Gastroesophageal sphincter (tissue), 3 donors: ENCODE data around the gene BORCS5.

Experiments
- CTCF ChIP-seq, 4 experiments: fragments of 200-600 bp in 2 of 4; fragments of 450-650 bp in 2 of 4; sonication (generic) in 1 of 4; IDR thresholded peaks; one replicate each; pipeline ENCODE4 v1.5.1; 2017 to 2019; ENCODE audit warnings: antibody characterized with exemption in 4 of 4, mild to moderate bottlenecking in 2 of 4, moderate library complexity in 2 of 4
- EP300 ChIP-seq: sonication (generic); formaldehyde crosslinking; IDR thresholded peaks from one replicate; pipeline ENCODE4 v1.6.1; 2017; ENCODE audit warnings: antibody characterized with exemption, mild to moderate bottlenecking
- POLR2A ChIP-seq, 2 donors: fragments of 450-650 bp; IDR thresholded peaks; one replicate each; pipeline ENCODE4 v1.6.1; 2017; ENCODE audit warnings: antibody characterized with exemption in 2 of 2, mild to moderate bottlenecking in 2 of 2, moderate library complexity in 1 of 2
- POLR2AphosphoS5 ChIP-seq: sonication (generic); formaldehyde crosslinking; IDR thresholded peaks from one replicate; pipeline ENCODE4 v1.6.1; 2017; ENCODE audit warnings: antibody characterized with exemption

DNA sequence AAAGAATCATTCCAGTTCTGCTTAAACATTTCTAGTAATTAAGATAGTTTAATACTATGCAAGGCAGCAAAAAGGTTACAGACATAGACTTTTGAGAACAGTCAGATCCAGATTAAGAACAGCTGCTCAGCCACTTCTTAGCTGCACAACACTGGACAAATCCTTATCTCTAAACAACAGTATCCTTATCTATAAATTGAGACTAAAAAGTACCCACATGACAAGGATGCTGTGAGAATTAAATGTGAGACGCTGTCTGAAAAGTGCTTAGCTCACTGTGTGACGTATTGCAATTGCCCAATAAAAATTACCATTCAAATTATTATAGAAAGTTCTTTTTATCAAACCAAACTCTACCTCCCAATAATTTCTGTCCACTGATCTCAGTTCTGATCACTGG lies 35.5 kb downstream of the BORCS5 start:
- TF ChIP-seq CTCF (IDR thresholded peaks at IDR 0.05) (no peak), POLR2A (IDR thresholded peaks at IDR 0.05) (no peak), POLR2AphosphoS5 (no peak), EP300 (no peak)
